Lung microvascular endothelial cell (primary cell): ENCODE data around the gene ABITRAM. TPM values are rescaled to one million over a fixed set of nuclear protein-coding genes. Genes with fewer than 3 reads are reported as not detected.
"Not testable (repeated sequence)": the region's sequence is repeated elsewhere in the genome, so short reads cannot be mapped to it uniquely, and the experiment has no call there.

Source experiments
- DNase-seq, 2 donors: peaks; one replicate each; pipeline versions ENCODE4 v3.0.0 to v3.0.0-alpha.2; 2010; ENCODE audit warnings: low read depth in 2 of 2
- total RNA-seq: library from RNA; depleted of rRNA; stranded (reverse); fragments of >200 nt; gene quantifications from 2 replicates; pipeline ENCODE4 v1.2.1, GENCODE V29; 2014

The ABITRAM gene
- total RNA-seq, 1 donor from 2014 or later = 2.6 TPM

DNA sequence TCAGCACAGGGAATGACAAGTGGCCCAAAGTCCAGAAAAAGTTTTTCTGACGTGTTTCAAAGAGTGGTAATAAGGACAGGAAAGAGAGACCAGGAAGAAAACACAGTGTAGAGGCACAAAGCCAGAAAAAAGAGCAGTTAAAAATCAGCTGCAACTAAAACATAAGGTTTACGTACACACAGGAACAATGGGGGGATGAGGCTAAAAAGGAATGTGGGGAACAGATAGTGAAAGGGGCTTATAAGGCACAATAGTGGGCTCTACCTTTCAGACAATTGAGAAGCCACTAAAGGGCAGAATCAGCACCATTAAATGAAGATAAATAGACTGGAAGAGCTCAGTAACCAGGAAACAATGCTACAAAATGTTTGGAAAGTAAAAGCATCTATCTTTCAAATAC lies 5.8 kb upstream of the ABITRAM start:
- DNase-seq = peak in 1 of 2 donors; percentile 70

DNA sequence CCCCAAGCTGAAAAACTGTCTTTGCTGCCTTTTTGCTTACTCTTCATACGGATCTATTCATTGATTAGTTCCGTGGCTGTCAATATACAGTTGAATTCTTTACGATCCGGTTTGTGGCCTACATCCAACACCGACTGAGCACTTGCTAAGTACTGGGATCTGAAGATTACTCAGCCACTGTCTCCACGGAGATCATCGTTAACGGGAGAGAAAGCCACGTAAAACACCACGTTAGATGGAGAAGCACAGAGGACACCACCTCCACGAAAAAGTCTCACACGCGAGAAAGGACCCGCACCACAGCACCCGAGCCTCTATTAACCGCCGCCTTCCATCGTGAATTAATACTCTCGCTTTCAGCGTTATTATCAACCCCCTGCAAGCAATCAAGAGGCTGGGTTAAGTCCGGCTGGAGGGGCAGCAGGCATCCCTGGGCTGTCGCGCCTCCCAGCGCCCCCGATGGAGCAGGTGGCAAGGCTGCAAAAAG lies 926 bp upstream of the ABITRAM start:
- DNase-seq = peak; percentile 35 to 40

DNA sequence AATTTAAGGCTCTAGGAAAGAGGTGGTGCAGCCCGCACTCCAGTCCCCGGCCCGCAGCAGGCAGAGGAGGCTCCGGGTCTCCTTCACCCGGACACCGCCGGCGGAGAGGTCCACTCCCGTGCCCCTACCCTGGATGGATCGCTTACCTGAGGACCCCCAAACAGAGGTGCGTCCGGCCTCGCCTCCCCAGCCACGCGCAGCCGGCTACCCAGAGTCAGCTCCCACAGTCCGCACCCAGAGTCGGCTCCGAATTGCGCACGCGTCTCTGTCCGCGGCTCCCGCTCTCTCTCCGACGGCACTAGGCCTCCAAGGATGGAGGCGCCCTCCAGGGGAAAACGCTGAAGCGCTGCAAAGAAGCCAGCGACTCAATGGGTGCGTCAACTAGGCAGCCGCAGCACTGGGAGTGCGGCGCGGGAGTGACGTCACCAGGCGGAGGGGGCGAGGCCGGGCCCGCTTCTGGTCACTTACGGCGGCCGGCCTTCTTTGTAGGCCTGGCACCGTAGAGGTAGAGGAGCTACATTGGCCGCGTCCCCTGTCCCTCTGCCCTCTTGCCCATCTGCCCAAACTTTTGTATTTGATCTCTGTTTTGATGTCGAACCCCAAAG lies 380 bp upstream of the ABITRAM start, which contains the start of gene ELP1:
TSS of gene ELP1 (minus strand) at position 407 of the 605 bp plus-strand sequence. CDS start 2,978 bp downstream, outside the sequence.
- DNase-seq = peak; percentile 95 to 96

DNA sequence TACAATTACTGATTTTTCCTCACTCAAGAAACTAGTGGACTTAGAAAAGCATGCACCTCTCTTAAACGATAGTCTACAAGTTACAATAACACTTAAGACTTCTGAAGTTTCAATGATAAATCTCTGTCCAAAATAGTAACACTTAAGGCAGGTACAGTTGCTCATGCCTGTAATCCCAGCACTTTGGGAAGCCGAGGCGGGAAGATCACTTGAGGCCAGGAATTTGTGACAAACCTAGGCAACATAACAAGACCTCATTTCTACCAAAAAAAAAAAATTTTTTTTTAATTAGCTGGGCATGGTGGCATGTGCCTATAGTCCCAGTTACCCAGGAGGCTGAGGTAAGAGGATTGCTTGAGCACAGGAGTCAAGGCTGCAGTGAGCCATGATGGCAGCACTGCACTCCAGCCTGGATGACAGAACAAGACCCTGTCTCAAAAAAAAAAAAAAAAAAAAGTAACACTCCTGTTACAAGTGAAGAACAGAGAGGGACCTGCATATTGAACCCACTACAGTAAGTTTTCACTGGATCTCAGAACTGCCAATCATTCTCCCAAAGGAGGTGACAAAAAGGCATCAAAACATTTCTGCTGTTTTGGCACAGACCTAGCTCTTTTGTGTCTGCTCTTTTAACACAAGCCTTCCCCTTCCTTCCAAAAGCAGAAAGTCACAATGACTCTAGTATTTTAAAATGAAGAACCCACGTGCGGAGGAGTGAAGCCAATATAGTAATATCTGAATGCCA lies 3.5 kb downstream of the ABITRAM start:
- DNase-seq = peak in 1 of 2 donors; percentile 57

DNA sequence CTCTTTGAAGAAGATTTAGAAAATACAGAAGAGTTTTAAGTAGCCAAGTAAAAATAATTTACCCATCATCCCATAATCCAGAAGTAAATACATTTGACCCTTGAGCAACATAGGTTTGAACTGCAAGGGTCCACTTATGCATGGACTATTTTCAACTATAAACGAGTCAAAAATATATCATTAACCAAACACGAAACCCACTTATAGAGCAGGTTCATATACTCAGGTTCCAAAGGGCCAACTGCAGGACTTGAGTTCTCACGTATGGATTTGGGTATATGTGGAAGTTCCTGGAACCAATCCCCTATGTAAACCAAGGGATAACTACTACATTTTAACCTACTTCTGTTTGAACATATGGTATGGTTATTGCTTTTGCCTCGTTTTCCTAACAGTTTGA lies 5.8 kb downstream of the ABITRAM start:
- no peak for DNase-seq

DNA sequence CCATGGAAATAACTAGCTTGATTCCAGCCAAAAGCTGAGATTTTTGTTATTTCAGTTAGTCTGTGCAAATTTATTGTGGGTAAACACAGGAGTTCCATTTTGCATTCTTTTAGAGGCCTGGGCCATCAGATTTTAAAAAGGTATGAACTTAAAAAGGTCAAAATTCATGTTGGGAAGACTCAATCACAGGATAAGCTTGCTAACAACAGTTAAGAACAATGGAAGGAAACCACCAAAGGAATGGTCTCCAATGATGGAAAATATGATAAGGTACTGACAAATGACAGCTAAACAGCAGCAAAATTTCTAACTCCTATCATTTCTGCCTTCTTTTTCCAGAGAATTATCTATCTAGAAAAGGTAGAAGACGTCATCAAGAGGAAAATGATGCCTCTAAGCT lies 16.0 kb downstream of the ABITRAM start:
- DNase-seq = peak; percentile 81 to 92

DNA sequence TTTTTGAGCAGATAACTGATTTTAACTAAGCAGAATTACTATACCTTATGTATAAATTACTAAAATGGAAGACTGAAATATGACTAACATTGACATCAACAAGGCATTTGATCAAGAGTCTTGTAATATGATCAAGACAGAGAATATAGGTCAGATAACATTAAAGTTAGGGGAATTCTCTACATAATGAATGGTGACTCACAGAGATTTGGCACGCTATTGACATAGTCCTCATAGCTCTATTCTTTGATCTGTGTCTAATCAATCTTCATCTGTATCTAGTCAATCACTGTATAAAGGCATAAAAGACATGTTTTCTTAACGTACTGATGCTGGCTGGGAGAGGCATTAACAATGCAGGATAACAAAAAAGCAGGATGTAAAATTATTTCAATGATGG lies 17.4 kb downstream of the ABITRAM start:
- DNase-seq = peak; percentile 5 to 31

DNA sequence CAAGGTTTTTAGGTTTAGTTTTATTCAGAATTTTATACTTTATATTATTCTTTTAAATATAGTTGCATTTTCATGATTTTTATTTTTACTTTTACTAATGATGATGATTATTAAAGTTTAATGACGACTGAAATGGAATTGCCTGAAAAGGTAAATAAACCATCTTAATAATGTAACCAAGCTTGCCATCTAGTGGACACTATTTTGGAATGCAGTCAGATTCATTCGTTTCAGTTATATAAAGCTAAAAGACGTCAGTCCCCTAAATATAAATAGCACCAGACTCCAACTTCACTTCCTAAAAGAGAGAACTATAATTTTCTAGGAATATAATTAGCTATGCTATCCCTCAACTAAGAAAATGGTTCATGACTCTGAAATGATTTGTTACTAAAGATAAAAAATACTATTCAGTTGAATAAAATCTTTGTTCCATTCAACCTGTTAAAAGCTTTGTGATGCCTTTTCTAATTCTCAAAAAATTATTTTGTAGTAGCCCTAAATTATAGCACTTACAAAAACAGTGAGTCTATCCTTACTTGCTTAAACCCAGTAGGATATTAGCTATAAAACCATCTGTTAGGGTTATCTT lies 19.9 kb downstream of the ABITRAM start:
- peak; percentile 75 to 82 for DNase-seq

DNA sequence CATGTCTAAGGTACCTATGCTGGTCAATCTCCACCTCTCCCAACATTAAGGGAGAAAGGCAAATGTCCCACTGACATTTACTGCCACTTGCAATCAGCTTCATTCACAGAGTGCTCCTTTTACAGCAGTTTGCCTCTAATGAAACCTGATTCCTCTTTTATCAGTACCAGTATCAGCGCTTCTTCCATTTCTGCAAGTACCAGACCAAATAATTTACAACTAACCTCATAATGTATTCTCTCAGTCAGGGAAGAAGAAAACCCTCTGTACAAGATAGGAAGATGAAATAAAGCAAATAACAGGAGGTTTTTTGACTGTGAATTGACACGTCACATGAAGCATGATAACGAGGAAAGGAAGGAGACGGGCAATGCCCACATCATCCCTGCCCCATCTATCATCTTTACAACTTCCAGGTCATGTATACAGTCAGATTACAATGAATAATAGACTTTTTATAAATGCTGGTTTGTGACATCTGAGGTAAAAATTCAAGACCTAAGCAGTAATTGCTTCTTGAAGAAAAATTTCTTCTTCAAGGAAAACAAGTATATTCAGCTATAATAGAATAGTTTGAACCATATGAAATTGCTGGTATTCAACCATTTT lies 21.9 kb downstream of the ABITRAM start:
- no peak for DNase-seq

DNA sequence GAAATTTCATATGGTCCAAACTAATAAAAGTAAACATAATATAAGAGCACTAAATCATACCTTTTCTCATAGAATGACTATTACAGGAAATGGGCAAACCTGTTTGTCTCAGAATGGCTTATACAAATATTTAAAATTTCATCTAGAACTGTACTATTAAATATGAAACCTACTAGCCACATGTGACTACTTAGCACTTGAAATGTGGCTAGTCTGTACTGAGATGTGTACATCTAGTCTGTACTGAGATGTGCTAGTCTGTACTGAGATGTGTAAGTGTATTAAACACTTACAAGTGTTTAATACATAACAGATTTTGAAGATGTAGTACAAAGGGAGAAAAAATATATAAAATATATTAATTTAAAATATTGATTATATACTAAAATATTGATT lies 22.4 kb downstream of the ABITRAM start:
- no peak for DNase-seq

DNA sequence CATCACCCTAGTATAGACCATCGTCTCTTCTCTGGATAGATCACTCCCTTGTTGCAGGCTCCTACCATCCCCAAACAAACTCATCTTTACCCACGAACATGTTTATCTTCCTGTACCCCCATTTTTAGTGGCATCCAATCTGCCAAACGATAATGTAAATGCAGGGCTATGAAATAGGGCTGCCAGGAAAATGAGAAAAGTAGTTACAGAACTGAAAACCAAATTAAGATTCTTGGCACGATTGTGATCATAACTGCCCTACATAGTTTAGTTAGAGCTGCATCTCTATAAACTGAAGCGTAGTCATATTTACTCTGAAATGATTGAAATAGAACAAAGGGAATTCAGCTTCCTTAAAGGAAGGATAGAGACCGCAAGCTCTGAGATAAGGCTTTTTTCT lies 26.1 kb downstream of the ABITRAM start:
- no peak for DNase-seq

DNA sequence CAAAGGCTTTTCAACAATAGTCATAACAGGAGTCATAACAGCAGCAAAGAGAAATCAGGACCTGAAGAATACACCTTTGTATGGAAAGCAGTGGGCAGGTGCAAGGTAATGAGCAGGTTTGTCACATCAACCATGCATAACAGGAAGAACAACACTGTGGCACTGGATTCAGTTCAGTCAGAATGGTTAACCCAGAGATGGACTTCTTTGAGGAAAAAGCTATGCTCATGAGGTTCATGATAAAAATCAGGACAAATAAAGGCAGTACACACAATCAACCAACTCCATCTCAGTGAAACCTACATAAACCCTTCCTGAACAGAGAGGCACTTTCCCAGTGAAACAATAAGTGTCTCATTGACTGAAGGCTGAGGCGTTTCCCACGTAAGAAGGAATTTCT lies 27.0 kb downstream of the ABITRAM start:
- no peak for DNase-seq

DNA sequence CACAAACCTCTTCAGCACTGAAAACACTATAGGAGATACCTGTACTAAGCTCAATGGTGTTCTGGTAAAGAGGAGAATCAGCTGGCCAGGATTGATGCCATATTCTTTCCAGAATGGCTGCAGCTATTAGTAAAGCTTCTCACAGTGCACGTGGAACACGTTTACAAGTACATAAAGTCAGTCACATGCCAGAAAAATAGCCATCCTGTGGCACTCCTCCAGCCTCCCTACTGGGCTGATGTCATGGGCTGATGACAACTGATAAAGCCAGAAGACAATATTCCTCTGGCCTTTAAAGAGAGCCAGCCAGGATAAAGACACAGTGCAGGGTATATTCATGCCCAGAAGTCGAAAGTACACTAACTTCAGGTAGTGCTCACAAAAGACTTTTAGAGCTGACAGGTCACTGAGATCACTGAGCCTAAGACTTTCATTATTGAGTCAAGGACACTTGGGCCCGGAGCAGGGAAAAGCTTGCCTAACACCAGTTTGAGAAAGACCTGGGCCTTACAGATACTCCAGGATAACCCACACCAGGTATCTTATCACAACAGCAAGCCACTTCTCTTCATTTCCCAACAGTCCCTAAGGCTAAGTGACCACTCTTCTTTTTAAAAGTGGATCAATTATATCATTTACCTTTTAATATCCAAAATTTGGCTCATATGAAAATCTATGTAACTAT lies 29.4 kb downstream of the ABITRAM start:
- peak; percentile 8 to 80 for DNase-seq

DNA sequence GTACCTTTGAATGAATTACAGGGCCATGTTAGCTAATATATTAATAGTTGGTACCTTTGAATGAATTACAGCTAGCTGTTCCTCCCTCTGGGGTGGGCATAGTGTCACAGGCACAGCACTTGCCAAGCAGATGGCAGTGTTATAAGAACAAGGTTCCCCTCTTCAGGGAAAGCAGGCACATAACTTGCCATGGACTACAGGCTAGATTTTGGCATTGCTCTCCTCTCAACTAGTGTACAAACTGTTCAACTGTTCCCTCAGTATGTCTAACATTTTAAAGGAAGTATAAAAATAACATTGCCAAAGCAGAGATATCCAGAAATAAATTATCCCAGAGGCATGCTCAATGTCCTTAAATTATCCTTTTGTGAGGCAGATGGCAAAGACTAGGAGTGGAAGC lies 33.7 kb downstream of the ABITRAM start:
- no peak for DNase-seq

DNA sequence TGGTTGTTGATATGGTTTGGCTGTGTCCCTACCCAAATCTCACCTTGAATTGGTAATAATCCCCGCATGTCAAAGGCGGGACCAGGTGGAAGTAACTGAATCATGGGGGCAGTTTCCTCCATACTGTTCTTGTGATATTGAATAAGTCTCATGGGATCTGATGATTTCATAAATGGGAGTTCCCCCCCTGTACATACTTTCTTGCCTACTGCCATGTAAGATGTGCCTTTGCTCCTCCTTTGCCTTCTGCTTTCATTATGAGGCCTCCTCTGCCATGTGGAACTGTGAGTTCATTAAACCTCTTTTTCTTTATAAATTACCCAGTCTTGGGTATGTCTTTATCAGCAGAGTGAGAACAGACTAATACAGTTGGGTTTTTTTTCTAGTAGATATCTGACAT lies 37.2 kb downstream of the ABITRAM start:
- DNase-seq = not testable (repeated sequence)

DNA sequence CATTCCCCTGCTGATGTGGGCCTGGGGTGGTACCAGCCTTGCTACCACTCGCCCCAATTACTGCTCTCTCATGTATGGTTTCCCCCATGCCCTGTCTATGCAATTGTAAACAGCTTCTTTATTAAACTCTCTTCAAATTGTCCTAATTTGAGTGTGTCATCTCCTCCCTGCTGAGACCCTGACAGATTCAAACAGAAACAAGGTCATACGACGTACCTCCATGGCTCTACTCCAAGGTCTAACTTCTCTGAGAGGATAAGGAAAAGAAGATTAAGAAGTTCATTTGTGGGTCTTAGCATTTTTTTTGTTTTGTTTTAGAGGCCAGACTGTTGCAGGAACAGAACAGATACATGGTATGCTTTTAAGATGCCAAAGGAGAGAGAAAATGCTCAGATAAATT lies 38.0 kb downstream of the ABITRAM start:
- no peak for DNase-seq

DNA sequence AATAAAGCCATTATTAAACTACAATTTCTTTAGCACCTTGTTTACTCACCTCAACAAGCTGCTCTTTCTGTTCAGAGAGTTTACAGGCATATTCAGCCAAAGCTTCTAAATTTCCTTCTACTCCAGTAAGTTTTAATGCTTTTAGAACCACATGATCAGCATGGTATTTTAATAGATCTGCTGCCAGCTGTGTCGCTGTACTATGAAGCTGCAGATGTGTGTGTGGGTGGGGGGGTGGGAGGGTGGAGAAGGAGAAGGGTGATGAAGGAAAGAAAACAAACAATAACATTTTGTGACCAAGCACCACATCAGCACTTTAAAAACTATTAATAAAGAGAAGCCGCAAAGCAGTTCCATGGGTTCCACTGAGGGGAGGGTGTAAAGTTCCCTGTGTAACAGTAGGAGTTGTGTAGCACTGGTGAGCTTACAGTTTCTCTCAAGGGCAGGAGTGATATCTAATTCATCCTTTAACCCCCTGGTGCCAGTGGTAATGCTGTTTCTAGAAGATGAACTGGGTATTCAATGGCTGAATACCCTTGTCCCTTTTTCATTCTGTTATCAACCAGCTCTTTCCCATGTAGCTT lies 38.5 kb downstream of the ABITRAM start:
- no peak for DNase-seq

DNA sequence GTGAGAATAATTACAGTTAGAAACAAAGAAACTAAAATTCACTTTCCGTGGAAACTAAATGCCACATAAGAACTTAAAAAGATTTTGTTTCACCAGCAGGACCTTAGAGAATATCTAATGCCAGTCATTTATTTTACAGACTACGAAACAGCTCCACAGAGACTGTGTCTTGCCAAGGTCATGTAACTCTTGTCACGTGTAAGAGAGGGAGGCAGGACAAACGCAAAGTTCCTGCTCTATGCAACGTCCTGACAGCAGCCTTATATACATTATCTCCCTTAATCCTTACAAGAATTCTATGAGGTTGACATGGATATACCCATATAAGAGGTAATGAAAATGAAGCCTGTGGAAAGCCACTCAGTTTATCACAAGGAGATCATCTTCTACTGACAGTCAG lies 39.7 kb downstream of the ABITRAM start:
- peak in 1 of 2 donors; percentile 36 for DNase-seq

DNA sequence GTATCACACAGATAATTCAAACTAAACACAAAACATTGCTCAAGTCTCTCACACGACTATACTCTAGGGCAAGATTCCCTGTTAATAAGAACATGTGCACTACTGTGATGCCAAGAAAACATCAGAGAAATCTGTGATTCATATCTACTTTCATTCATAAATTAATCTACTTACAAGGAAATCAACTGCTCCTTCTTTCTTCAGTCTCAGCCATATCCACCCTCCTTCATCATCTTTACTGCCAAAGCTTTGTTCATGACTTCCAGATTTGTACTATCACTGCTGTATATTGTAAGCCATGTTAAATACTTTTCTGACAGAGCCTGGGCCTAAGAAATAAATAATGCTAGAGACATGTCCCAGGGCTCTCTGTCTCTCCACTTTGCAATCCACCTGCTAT lies 44.0 kb downstream of the ABITRAM start:
- no peak for DNase-seq

DNA sequence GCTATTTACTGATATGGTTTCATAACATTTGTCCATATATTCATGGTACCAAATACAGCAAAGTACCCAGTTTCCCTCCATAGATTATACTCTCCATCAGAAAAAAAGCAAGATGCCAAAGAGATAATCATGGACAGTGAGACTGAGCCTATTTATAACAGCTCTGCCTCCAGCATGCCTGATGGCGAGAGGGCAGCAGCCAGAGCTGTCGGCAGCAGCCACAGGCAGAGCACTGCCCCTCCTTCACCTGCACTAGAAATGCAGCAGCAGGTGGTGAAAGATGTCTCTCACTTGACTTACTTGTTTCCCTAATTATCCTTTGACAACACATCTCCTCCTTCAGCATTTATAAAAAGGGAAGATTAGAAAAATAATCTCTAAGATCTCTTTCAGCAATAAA lies 46.7 kb downstream of the ABITRAM start:
- no peak for DNase-seq

DNA sequence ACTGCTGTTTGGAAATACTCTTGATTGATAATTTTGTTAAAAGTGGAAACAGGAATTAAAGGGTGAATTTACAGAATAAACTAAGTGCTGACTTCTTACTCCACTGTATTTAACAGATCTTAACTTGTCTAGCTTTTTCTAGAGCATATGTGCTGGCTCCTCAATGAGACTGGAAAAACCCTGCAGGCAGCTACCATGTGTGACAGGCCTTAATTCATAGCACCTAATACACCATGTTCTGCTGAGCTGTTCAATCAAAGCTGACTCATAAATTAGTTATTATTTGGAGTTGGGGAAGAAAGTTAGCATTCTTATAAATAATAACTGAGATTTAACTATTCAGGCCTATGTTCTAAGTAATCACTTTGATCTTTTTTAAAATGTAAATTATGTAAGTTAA lies 49.7 kb downstream of the ABITRAM start:
- DNase-seq = no peak
